GM12865 (cell line): Measurements from ENCODE around the gene ZBTB4.

Experiments used
- DNase-seq: peaks from one replicate; pipeline ENCODE4 v3.0.0; 2010; ENCODE audit warnings: low read depth
- H3K4me3 ChIP-seq: 2 replicates; pipeline ENCODE4 v1.5.1; 2011; ENCODE audit warnings: mild to moderate bottlenecking, low read depth, low read length, control low read depth
- TF ChIP-seq, protein P1 (sequence below): IDR thresholded peaks from 2 replicates; pipeline ENCODE4 v1.5.1; 2011; ENCODE audit warnings: low read length, control low read depth, low read depth, inconsistent platforms; ENCODE audit not compliant: insufficient read depth; ENCODE audit errors: missing control alignments

The ZBTB4 gene

GRCh38 chr17:7427549-7427948 lies 51.9 kb downstream of the ZBTB4 start:
- no peak for DNase-seq
- TF ChIP-seq, protein P1, sequence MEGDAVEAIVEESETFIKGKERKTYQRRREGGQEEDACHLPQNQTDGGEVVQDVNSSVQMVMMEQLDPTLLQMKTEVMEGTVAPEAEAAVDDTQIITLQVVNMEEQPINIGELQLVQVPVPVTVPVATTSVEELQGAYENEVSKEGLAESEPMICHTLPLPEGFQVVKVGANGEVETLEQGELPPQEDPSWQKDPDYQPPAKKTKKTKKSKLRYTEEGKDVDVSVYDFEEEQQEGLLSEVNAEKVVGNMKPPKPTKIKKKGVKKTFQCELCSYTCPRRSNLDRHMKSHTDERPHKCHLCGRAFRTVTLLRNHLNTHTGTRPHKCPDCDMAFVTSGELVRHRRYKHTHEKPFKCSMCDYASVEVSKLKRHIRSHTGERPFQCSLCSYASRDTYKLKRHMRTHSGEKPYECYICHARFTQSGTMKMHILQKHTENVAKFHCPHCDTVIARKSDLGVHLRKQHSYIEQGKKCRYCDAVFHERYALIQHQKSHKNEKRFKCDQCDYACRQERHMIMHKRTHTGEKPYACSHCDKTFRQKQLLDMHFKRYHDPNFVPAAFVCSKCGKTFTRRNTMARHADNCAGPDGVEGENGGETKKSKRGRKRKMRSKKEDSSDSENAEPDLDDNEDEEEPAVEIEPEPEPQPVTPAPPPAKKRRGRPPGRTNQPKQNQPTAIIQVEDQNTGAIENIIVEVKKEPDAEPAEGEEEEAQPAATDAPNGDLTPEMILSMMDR: no peak
- H3K4me3 ChIP-seq: no peak overlapping the region

- TF ChIP-seq, protein P1: no peak
- no peak for DNase-seq
- H3K4me3 ChIP-seq: no peak overlapping the region
These were observed 52.4 kb downstream of the ZBTB4 start for GRCh38 chr17:7426896-7427489.

GRCh38 chr17:7426203-7426863 lies 53.1 kb downstream of the ZBTB4 start:
- DNase-seq: no peak
- no peak overlapping the region for H3K4me3 ChIP-seq
- TF ChIP-seq, protein P1: no peak

DNA sequence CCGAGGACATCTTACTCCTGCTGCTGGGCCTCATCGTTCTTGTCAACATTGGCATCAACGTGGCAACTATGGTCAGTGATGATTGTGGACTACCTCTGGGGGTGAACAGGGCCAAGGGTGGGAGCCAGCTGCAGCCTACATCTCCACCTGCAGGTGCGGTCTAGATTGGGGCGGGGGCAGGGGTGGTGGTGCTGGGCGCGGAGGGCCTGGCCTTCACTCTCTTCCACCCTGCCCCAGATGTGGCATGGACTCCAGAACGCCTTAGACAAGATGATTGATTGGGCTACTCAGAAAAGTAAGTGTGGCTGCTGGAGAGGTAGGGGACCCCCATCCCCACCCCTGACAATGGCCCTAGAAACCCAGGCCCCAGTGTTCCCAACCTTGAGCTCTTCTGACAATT lies 53.7 kb downstream of the ZBTB4 start:
- TF ChIP-seq, protein P1: no peak
- DNase-seq: no peak
- no peak overlapping the region for H3K4me3 ChIP-seq

GRCh38 chr17:7425316-7425715 lies 54.1 kb downstream of the ZBTB4 start, which contains the start of gene SPEM2:
TSS of gene SPEM2 (plus strand) at chr17:7425616. CDS start at chr17:7425689, 73 bp downstream.
- DNase-seq: no peak
- TF ChIP-seq, protein P1: no peak
- no peak within 1 kb of the TSS for H3K4me3 ChIP-seq

DNA sequence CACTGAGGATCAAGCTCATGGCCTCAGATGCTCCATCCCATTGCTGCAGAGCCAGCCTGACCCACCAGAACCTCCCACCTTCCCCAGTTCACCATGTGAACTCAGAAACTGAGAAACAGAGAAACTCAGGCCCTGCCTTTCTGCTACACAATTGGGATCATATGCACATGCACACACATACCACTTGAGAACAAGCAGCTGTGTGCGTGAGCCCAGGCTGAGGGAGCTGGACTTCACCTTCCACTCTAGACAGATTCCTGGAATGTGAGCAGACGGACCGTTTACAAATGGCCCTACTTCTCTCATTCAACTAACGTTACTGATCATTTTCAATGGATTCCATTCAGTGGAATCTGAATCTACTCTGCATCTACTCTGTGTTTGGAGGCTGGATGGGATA lies 55.8 kb downstream of the ZBTB4 start:
- TF ChIP-seq, protein P1: no peak
- no peak overlapping the region for H3K4me3 ChIP-seq
- no peak for DNase-seq
